SK-N-SH (cell line): ENCODE data around the gene ZNF587B. TPM values are rescaled to one million over a fixed set of nuclear protein-coding genes. Genes with fewer than 3 reads are reported as not detected.
"Not testable (repeated sequence)": the region's sequence is repeated elsewhere in the genome, so short reads cannot be mapped to it uniquely, and the experiment has no call there.

ENCODE experiments used
- CTCF ChIA-PET: fragments of 300-600, 350-600 bp; formaldehyde crosslinking; extraction: SDS; loops from one replicate; lab custom pipeline; 2021; lab: Yijun Ruan, JAX
- POLR2A ChIA-PET: fragments of 350-600 bp; sonication (Branson Sonifier 250); formaldehyde crosslinking; extraction: SDS; loops from one replicate; lab custom pipeline; 2020; ENCODE audit warnings: antibody characterized with exemption, inconsistent platforms; lab: Yijun Ruan, JAX
- DNase-seq: peaks from one replicate; pipeline ENCODE4 v3.0.0; 2012
- H2AFZ ChIP-seq: fragments of 200-600 bp; sonication (generic); 2 replicates; pipeline ENCODE4 v1.8.1; 2016; ENCODE audit warnings: antibody characterized with exemption, mild to moderate bottlenecking, low read depth
- H3F3A ChIP-seq: fragments of 200-600 bp; sonication (generic); replicated peaks from 2 replicates; pipeline ENCODE3; 2016; ENCODE audit warnings: antibody characterized with exemption, mild to moderate bottlenecking; ENCODE audit not compliant: insufficient read depth
- H3K27ac ChIP-seq, 2 experiments: fragments of 200-500 bp in 1 of 2; fragments of 200-600 bp in 1 of 2; sonication (Bioruptor generic) in 1 of 2; sonication (generic), shearing (Covaris generic) in 1 of 2; 2 replicates each; pipeline versions ENCODE4 v1.5.1 to v1.6.1; 2014 to 2016; ENCODE audit warnings: low read depth in 2 of 2, inconsistent platforms in 1 of 2, low read length in 1 of 2, mild to moderate bottlenecking in 1 of 2, mixed read lengths in 1 of 2
- H3K27me3 ChIP-seq: fragments of 200-600 bp; sonication (generic), shearing (Covaris generic); 2 replicates; pipeline ENCODE4 v1.6.1; 2016; ENCODE audit warnings: mixed run types; ENCODE audit not compliant: insufficient read depth
- H3K36me3 ChIP-seq, 2 experiments: fragments of 200-500 bp in 1 of 2; fragments of 200-600 bp in 1 of 2; sonication (Bioruptor generic) in 1 of 2; sonication (generic) in 1 of 2; replicated peaks in 1 of 2; 2 replicates each; pipeline versions ENCODE3 to v1.5.1; 2014 to 2016; ENCODE audit warnings: low read length in 1 of 2, mild to moderate bottlenecking in 1 of 2; ENCODE audit not compliant: insufficient read depth in 2 of 2, control insufficient read depth in 1 of 2
- H3K4me1 ChIP-seq, 2 experiments: fragments of 200-500 bp in 1 of 2; fragments of 200-600 bp in 1 of 2; sonication (Bioruptor generic) in 1 of 2; sonication (generic), shearing (Covaris generic) in 1 of 2; 2 replicates each; pipeline versions ENCODE4 v1.5.1 to v1.6.1; 2014 to 2016; ENCODE audit warnings: low read depth in 1 of 2, low read length in 1 of 2, mixed run types in 1 of 2; ENCODE audit not compliant: insufficient read depth in 2 of 2, control insufficient read depth in 1 of 2
- H3K4me2 ChIP-seq: fragments of 200-600 bp; sonication (generic), shearing (Covaris generic); 2 replicates; pipeline ENCODE4 v1.6.1; 2017; ENCODE audit warnings: mixed run types
- H3K4me3 ChIP-seq, 2 experiments: fragments of 200-500 bp in 1 of 2; fragments of 200-600 bp in 1 of 2; sonication (Bioruptor generic) in 1 of 2; sonication (generic), shearing (Covaris generic) in 1 of 2; 2 replicates each; pipeline versions ENCODE4 v1.5.1 to v1.8.1; 2014 to 2016; ENCODE audit warnings: low read depth in 2 of 2, inconsistent platforms in 1 of 2, low read length in 1 of 2, mild to moderate bottlenecking in 1 of 2, mixed read lengths in 1 of 2, moderate library complexity in 1 of 2
- H3K79me2 ChIP-seq: fragments of 200-600 bp; sonication (generic); 2 replicates; pipeline ENCODE4 v1.8.1; 2017; ENCODE audit warnings: mild to moderate bottlenecking; ENCODE audit not compliant: insufficient read depth
- H3K9ac ChIP-seq: fragments of 200-600 bp; sonication (generic); 2 replicates; pipeline ENCODE4 v1.6.1; 2017; ENCODE audit warnings: mixed run types
- H3K9me2 ChIP-seq: fragments of 200-600 bp; sonication (generic); 2 replicates; pipeline ENCODE4 v1.6.1; 2017; ENCODE audit warnings: mixed run types
- H3K9me3 ChIP-seq: fragments of 200-600 bp; sonication (generic); 2 replicates; pipeline ENCODE4 v1.6.1; 2017; ENCODE audit warnings: mixed run types, mild to moderate bottlenecking, moderate library complexity
- H4K20me1 ChIP-seq: fragments of 200-600 bp; sonication (generic); 2 replicates; pipeline ENCODE4 v1.6.1; 2017; ENCODE audit warnings: mild to moderate bottlenecking, mixed run types; ENCODE audit not compliant: insufficient read depth
- EP300 ChIP-seq, 2 experiments: IDR thresholded peaks; 2 replicates each; pipeline versions ENCODE4 v1.4.0 to v1.6.1; 2012; ENCODE audit warnings: borderline replicate concordance in 1 of 2, low read depth in 1 of 2, low read length in 1 of 2
- FOSL2 ChIP-seq: IDR thresholded peaks from 2 replicates; pipeline ENCODE4 v1.4.0; 2012; ENCODE audit warnings: low read depth, mild to moderate bottlenecking, moderate library complexity, borderline replicate concordance
- JUND ChIP-seq: IDR thresholded peaks from 2 replicates; pipeline ENCODE4 v1.4.0; 2012
- MXI1 ChIP-seq: IDR thresholded peaks from 2 replicates; pipeline ENCODE4 v1.6.1; 2012; ENCODE audit warnings: mild to moderate bottlenecking, low read depth, low read length, improper control_type of control experiment
- POLR2AphosphoS5 ChIP-seq: IDR thresholded peaks from 2 replicates; pipeline ENCODE4 v1.6.1; 2012; ENCODE audit warnings: low read depth, low read length
- REST ChIP-seq: IDR thresholded peaks from 2 replicates; pipeline ENCODE4 v1.6.1; 2012; ENCODE audit warnings: mild to moderate bottlenecking, low read depth, low read length, moderate library complexity
- RFX5 ChIP-seq: IDR thresholded peaks from 2 replicates; pipeline ENCODE4 v1.6.1; 2012; ENCODE audit warnings: mild to moderate bottlenecking, improper control_type of control experiment, low read length
- SMC3 ChIP-seq: IDR thresholded peaks from 2 replicates; pipeline ENCODE4 v1.6.1; 2012; ENCODE audit warnings: low read depth, low read length, improper control_type of control experiment
- TAF1 ChIP-seq: IDR thresholded peaks from 2 replicates; pipeline ENCODE4 v1.6.1; 2012; ENCODE audit warnings: low read depth, mild to moderate bottlenecking, low read length, moderate library complexity, borderline replicate concordance
- TCF12 ChIP-seq: IDR thresholded peaks from 2 replicates; pipeline ENCODE4 v1.4.0; 2012
- TEAD4 ChIP-seq: IDR thresholded peaks from 2 replicates; pipeline ENCODE4 v1.4.0; 2012; ENCODE audit warnings: mild to moderate bottlenecking, borderline replicate concordance; ENCODE audit not compliant: insufficient read depth
- YY1 ChIP-seq: IDR thresholded peaks from 2 replicates; pipeline ENCODE4 v1.4.0; 2012; ENCODE audit warnings: low read depth, mild to moderate bottlenecking
- WGBS: methylation state at CpG from one replicate; pipeline ENCODE4 v1.1.6; 2017; ENCODE audit warnings: low lambda C conversion rate; 5-methylcytosine and 5-hydroxymethylcytosine counted together
- polyA plus RNA-seq, 3 experiments: library from polyadenylated mRNA; depleted of rRNA; stranded (reverse); fragments of >200 nt; gene quantifications; 2 replicates each; pipeline ENCODE4 v1.2.3, GENCODE V29; 2012
- TF ChIP-seq, protein P1 (sequence below): IDR thresholded peaks from 2 replicates; pipeline ENCODE4 v1.4.0; 2012; ENCODE audit warnings: low read depth, borderline replicate concordance
- TF ChIP-seq, protein P2 (sequence below): IDR thresholded peaks from 2 replicates; pipeline ENCODE4; 2012
- TF ChIP-seq, protein P3 (sequence below): fragments of 200-600 bp; sonication (generic); IDR thresholded peaks from 2 replicates; pipeline ENCODE4 v1.6.1; 2017; ENCODE audit warnings: antibody characterized with exemption, mild to moderate bottlenecking, moderate library complexity

The ZNF587B gene
- polyA plus RNA-seq, 1 of the 3 experiments (the other 2 are of a cell fraction): 2.4 TPM

DNA sequence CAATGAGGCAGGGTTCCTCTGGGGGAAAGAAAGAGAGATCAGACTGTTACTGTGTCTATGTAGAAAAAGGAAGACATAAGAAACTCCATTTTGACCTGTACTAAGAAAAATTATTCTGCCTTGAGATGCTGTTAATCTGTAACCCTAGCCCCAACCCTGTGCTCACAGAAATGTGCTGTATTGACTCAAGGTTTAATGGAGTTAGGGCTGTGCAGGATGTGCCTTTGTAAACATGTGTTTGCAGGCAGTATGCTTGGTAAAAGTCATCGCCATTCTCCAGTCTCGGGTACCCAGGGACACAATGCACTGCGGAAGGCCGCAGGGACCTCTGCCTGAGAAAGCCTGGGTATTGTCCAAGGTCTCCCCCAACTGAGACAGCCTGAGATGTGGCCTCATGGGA, 6.5 kb upstream of the ZNF587B start:
- H3K4me1 ChIP-seq, CTCF ChIA-PET, POLR2A ChIA-PET, H4K20me1 ChIP-seq, H3K9ac ChIP-seq, H3K4me3 ChIP-seq, H3K4me2 ChIP-seq, H3K27ac ChIP-seq, H3K9me3 ChIP-seq, H3K9me2 ChIP-seq, DNase-seq, H3F3A ChIP-seq, H3K27me3 ChIP-seq, H2AFZ ChIP-seq: not testable (repeated sequence)
- Histone ChIP-seq H3K79me2 (peaks cover 92% of the 10 kb centered on the region), H3K36me3 (peaks cover 5 to 12% of the 10 kb centered on the region in 2 experiments)
- 73% methylated on average over 4 of the region's 4 CpGs for WGBS

DNA sequence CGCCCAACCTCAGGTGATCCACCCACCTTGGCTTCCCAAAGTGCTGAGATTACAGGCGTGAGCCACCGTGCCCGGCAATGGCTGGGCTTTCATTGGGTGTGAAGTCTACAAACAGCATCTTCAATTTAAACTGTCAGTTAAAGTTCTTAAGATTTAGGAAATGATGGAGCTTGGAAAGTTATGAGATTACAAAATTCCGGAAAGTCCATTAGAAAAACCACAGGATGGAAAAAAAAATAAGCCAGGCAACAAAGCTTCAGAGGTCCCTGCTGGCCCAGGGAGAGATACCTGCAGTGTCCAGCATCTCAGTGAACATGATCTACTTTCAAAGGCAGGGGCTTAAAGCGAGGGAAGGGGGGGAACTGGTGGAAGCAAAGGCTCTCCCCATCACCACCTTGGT, 4.6 kb upstream of the ZNF587B start:
- H3K4me2 ChIP-seq: no peak overlapping the region
- H3K9me3 ChIP-seq: no peaks in the 10 kb centered on the region
- no peaks in the 10 kb centered on the region for H3K27me3 ChIP-seq
- POLR2A ChIA-PET: no interaction called here
- H3K9me2 ChIP-seq: no peaks in the 10 kb centered on the region
- TF ChIP-seq REST (no peak), YY1 (no peak), SMC3 (no peak), EP300 (IDR thresholded peaks at IDR 0.05; ENCODE audit: borderline replicate concordance in 1 of 2, low read depth in 1 of 2, low read length in 1 of 2) (no peak), TCF12 (no peak), TAF1 (no peak), MXI1 (no peak), TEAD4 (no peak), FOSL2 (no peak), JUND (no peak), POLR2AphosphoS5 (no peak), RFX5 (no peak)
- TF ChIP-seq, protein P1, sequence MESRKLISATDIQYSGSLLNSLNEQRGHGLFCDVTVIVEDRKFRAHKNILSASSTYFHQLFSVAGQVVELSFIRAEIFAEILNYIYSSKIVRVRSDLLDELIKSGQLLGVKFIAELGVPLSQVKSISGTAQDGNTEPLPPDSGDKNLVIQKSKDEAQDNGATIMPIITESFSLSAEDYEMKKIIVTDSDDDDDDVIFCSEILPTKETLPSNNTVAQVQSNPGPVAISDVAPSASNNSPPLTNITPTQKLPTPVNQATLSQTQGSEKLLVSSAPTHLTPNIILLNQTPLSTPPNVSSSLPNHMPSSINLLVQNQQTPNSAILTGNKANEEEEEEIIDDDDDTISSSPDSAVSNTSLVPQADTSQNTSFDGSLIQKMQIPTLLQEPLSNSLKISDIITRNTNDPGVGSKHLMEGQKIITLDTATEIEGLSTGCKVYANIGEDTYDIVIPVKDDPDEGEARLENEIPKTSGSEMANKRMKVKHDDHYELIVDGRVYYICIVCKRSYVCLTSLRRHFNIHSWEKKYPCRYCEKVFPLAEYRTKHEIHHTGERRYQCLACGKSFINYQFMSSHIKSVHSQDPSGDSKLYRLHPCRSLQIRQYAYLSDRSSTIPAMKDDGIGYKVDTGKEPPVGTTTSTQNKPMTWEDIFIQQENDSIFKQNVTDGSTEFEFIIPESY: no peak
- TF ChIP-seq, protein P2, sequence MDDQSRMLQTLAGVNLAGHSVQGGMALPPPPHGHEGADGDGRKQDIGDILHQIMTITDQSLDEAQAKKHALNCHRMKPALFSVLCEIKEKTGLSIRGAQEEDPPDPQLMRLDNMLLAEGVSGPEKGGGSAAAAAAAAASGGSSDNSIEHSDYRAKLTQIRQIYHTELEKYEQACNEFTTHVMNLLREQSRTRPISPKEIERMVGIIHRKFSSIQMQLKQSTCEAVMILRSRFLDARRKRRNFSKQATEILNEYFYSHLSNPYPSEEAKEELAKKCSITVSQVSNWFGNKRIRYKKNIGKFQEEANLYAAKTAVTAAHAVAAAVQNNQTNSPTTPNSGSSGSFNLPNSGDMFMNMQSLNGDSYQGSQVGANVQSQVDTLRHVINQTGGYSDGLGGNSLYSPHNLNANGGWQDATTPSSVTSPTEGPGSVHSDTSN: no peak
- TF ChIP-seq, protein P3, sequence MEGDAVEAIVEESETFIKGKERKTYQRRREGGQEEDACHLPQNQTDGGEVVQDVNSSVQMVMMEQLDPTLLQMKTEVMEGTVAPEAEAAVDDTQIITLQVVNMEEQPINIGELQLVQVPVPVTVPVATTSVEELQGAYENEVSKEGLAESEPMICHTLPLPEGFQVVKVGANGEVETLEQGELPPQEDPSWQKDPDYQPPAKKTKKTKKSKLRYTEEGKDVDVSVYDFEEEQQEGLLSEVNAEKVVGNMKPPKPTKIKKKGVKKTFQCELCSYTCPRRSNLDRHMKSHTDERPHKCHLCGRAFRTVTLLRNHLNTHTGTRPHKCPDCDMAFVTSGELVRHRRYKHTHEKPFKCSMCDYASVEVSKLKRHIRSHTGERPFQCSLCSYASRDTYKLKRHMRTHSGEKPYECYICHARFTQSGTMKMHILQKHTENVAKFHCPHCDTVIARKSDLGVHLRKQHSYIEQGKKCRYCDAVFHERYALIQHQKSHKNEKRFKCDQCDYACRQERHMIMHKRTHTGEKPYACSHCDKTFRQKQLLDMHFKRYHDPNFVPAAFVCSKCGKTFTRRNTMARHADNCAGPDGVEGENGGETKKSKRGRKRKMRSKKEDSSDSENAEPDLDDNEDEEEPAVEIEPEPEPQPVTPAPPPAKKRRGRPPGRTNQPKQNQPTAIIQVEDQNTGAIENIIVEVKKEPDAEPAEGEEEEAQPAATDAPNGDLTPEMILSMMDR: no peak
- no peak overlapping the region for H3K9ac ChIP-seq
- 95% methylated on average over 6 of the region's 6 CpGs for WGBS
- H2AFZ ChIP-seq: no peak overlapping the region
- H3F3A ChIP-seq: no peaks in the 10 kb centered on the region
- CTCF ChIA-PET: no interaction called here
- no peak overlapping the region for H3K27ac ChIP-seq
- H3K36me3 ChIP-seq: peaks cover 5 to 12% of the 10 kb centered on the region in 2 experiments
- 0 out of 2 replicates have a peak, but pooled peaks cover 3% of the 10 kb centered on the region for H4K20me1 ChIP-seq
- peaks cover 0 to 4% of the 10 kb centered on the region in 2 experiments; a peak in 2 of 4 replicates for H3K4me1 ChIP-seq
- H3K4me3 ChIP-seq: no peak overlapping the region
- H3K79me2 ChIP-seq: peaks cover 98% of the 10 kb centered on the region
- DNase-seq: no peak
